ENCODE data around the gene LRRC1.

The LRRC1 gene

GRCh38 chr6:53754330-53754729, 40.5 kb upstream of the LRRC1 start:
- H3K4me3 ChIP-seq (replicated peaks; ENCODE audit: low read depth, low read length): no peak overlapping the region
- DNase-seq (ENCODE audit: low read depth): no peak
- TF ChIP-seq CTCF (IDR thresholded peaks at IDR 0.05; ENCODE audit: low read length, missing control alignments): no peak

- H3K4me3 ChIP-seq (replicated peaks; ENCODE audit: low read depth, low read length): no peak overlapping the region
- no peak for DNase-seq (ENCODE audit: low read depth)
- no peak for TF ChIP-seq CTCF (IDR thresholded peaks at IDR 0.05; ENCODE audit: low read length, missing control alignments)
Observed at GRCh38 chr6:53756396-53756795, 38.4 kb upstream of the LRRC1 start.

GRCh38 chr6:53758496-53758895, 36.3 kb upstream of the LRRC1 start:
- DNase-seq (ENCODE audit: low read depth): no peak
- TF ChIP-seq CTCF (IDR thresholded peaks at IDR 0.05; ENCODE audit: low read length, missing control alignments): no peak

GRCh38 chr6:53761036-53761435, 33.8 kb upstream of the LRRC1 start:
- TF ChIP-seq CTCF (IDR thresholded peaks at IDR 0.05; ENCODE audit: low read length, missing control alignments): no peak
- H3K4me3 ChIP-seq (replicated peaks; ENCODE audit: low read depth, low read length): no peak overlapping the region
- no peak for DNase-seq (ENCODE audit: low read depth)

More at GRCh38 chr6:53758496-53758895, 36.3 kb upstream of the LRRC1 start:
- no peak overlapping the region for H3K4me3 ChIP-seq (replicated peaks; ENCODE audit: low read depth, low read length)

GRCh38 chr6:53765270-53765669, 29.5 kb upstream of the LRRC1 start:
- TF ChIP-seq CTCF (IDR thresholded peaks at IDR 0.05; ENCODE audit: low read length, missing control alignments): no peak
- DNase-seq (ENCODE audit: low read depth): peak; percentile 4
- no peak overlapping the region for H3K4me3 ChIP-seq (replicated peaks; ENCODE audit: low read depth, low read length)

- H3K4me3 ChIP-seq (replicated peaks; ENCODE audit: low read depth, low read length): no peak overlapping the region
- DNase-seq (ENCODE audit: low read depth): no peak
- no peak for TF ChIP-seq CTCF (IDR thresholded peaks at IDR 0.05; ENCODE audit: low read length, missing control alignments)
Observed at GRCh38 chr6:53766930-53767329, 27.9 kb upstream of the LRRC1 start.

- no peak for DNase-seq (ENCODE audit: low read depth)
- no peak for TF ChIP-seq CTCF (IDR thresholded peaks at IDR 0.05; ENCODE audit: low read length, missing control alignments)
- no peak overlapping the region for H3K4me3 ChIP-seq (replicated peaks; ENCODE audit: low read depth, low read length)
Observed at GRCh38 chr6:53767941-53768340, 26.9 kb upstream of the LRRC1 start.
